A673 (cell line): ENCODE measurements around the gene DNMT3A. TPM values are rescaled to one million over a fixed set of nuclear protein-coding genes. Genes with fewer than 3 reads are reported as not detected.

Experiments used
- BruUV-seq: library from RNA; stranded (reverse); fragments of 400-500 nt; replicated peaks from 2 replicates; lab custom pipeline; 2021; lab: Mats Ljungman, UMichigan
- CTCF ChIA-PET: fragments of 300-600 bp; sonication (Branson Sonifier 250); formaldehyde crosslinking; loops from one replicate; lab custom pipeline; 2022; ENCODE audit warnings: antibody characterized with exemption; lab: Charles Lee
- POLR2A ChIA-PET: fragments of 300-600 bp; sonication (Branson Sonifier 250); formaldehyde crosslinking; loops from one replicate; lab custom pipeline; 2022; ENCODE audit warnings: antibody characterized with exemption; ENCODE audit not compliant: low non-redundant PET; lab: Charles Lee
- DNase-seq: peaks from one replicate; pipeline ENCODE4 v3.0.0-alpha.2; 2015; ENCODE audit warnings: low spot score
- H3K27ac ChIP-seq: fragments of 200-600 bp; sonication (generic); 2 replicates; pipeline ENCODE4 v1.5.1; 2016; ENCODE audit warnings: mixed run types, low read depth, mild to moderate bottlenecking, mixed read lengths, antibody characterized with exemption, low read length; ENCODE audit not compliant: poor library complexity, severe bottlenecking
- H3K27me3 ChIP-seq: fragments of 200-600 bp; sonication (generic); replicated peaks from 2 replicates; pipeline ENCODE4 v1.6.1; 2017; ENCODE audit warnings: mixed run types, low read depth, mild to moderate bottlenecking, mixed read lengths, antibody characterized with exemption, low read length; ENCODE audit not compliant: insufficient read depth, poor library complexity
- H3K36me3 ChIP-seq: fragments of 200-600 bp; sonication (generic); 2 replicates; pipeline ENCODE4 v1.6.1; 2016; ENCODE audit warnings: mixed run types, mild to moderate bottlenecking, mixed read lengths, antibody characterized with exemption, low read length; ENCODE audit not compliant: insufficient read depth, poor library complexity, severe bottlenecking
- H3K4me1 ChIP-seq: fragments of 200-600 bp; sonication (generic); 2 replicates; pipeline ENCODE4 v1.6.1; 2017; ENCODE audit warnings: mixed run types, mild to moderate bottlenecking, mixed read lengths, antibody characterized with exemption, low read length; ENCODE audit not compliant: insufficient read depth, poor library complexity, severe bottlenecking
- H3K4me3 ChIP-seq: fragments of 200-600 bp; sonication (generic); 2 replicates; pipeline ENCODE4 v1.5.1; 2016; ENCODE audit warnings: low read depth, mixed run types, mild to moderate bottlenecking, mixed read lengths, low read length; ENCODE audit not compliant: poor library complexity, severe bottlenecking
- H3K9me3 ChIP-seq: fragments of 200-600 bp; sonication (generic); 2 replicates; pipeline ENCODE4 v1.6.1; 2016; ENCODE audit warnings: mixed run types, low read depth, mild to moderate bottlenecking, mixed read lengths, antibody characterized with exemption, low read length; ENCODE audit not compliant: poor library complexity, severe bottlenecking
- EZH2 ChIP-seq: fragments of 200-600 bp; sonication (generic); IDR thresholded peaks from 2 replicates; pipeline ENCODE4 v1.6.1; 2017; ENCODE audit warnings: borderline replicate concordance, low read depth, mild to moderate bottlenecking, mixed read lengths, antibody characterized with exemption, low read length; ENCODE audit not compliant: poor library complexity, severe bottlenecking
- intact Hi-C: fragments of 100-400 bp; cut with micrococcal nuclease; formaldehyde crosslinking; loops from one replicate; pipeline ENCODE4 v1.10.0; 2022; ENCODE audit not compliant: unreplicated experiment
- total RNA-seq: library from RNA; stranded (reverse); gene quantifications from 2 replicates; pipeline ENCODE4 v1.2.3, GENCODE V29; 2021
- TF ChIP-seq, protein P1 (sequence below): fragments of 300-800, 200-600 bp; sonication (generic); conservative IDR thresholded peaks from 2 replicates; pipeline ENCODE4 v1.5.1; 2017; ENCODE audit warnings: low read depth, mild to moderate bottlenecking, antibody characterized with exemption, low read length, moderate library complexity, mixed read lengths

The DNMT3A gene
- total RNA-seq, 1 experiment from 2014 or later = 109 TPM

DNA sequence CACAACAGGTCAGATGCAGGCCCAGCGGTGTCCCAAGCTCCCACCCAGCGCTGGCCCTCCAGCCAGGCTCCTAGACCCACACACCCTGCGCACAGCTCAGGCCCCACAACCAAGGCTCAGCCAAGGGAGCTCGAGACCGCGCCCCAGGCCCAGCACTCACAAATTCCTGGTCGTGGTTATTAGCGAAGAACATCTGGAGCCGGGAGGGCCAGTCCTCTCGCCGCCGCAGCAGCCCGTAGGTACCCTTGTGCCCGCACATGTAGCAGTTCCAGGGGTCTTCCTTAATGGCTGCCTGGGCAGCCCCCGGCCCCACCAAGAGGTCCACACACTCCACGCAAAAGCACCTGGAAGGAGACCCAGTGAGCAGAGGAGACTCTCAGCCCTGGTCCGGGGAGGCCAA, 97.7 kb downstream of the DNMT3A start:
- ChIA-PET CTCF (no interaction called here), POLR2A (no interaction called here)
- no peaks in the 10 kb centered on the region for H3K27me3 ChIP-seq
- DNase-seq = no peak
- no peaks in the 10 kb centered on the region for H3K4me1 ChIP-seq
- no peak for TF ChIP-seq EZH2
- TF ChIP-seq, protein P1, sequence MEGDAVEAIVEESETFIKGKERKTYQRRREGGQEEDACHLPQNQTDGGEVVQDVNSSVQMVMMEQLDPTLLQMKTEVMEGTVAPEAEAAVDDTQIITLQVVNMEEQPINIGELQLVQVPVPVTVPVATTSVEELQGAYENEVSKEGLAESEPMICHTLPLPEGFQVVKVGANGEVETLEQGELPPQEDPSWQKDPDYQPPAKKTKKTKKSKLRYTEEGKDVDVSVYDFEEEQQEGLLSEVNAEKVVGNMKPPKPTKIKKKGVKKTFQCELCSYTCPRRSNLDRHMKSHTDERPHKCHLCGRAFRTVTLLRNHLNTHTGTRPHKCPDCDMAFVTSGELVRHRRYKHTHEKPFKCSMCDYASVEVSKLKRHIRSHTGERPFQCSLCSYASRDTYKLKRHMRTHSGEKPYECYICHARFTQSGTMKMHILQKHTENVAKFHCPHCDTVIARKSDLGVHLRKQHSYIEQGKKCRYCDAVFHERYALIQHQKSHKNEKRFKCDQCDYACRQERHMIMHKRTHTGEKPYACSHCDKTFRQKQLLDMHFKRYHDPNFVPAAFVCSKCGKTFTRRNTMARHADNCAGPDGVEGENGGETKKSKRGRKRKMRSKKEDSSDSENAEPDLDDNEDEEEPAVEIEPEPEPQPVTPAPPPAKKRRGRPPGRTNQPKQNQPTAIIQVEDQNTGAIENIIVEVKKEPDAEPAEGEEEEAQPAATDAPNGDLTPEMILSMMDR = no peak
- H3K4me3 ChIP-seq = no peak overlapping the region
- no peak overlapping the region for H3K27ac ChIP-seq
- H3K9me3 ChIP-seq = no peaks in the 10 kb centered on the region
- peaks cover 91% of the 10 kb centered on the region for H3K36me3 ChIP-seq
- intact Hi-C loops = no loop called here
- no TSS peak for BruUV-seq

DNA sequence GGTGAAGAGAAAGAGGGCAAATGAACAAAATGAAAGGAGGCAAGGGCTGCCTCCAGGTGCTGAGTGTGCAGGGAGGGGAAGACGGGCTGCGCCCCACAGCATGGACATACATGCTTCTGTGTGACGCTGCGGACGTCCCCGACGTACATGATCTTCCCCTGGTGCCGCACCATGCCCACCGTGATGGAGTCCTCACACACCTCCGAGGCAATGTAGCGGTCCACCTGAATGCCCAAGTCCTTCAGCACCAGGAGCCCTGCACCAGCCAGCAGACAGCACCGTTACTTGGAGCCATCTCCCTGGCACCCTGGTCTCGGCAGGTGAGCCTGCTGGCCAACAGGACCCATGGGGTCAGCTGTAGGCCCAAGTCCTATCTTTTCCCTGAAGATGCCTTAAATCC, 100.3 kb downstream of the DNMT3A start:
- H3K4me1 ChIP-seq = no peaks in the 10 kb centered on the region

DNA sequence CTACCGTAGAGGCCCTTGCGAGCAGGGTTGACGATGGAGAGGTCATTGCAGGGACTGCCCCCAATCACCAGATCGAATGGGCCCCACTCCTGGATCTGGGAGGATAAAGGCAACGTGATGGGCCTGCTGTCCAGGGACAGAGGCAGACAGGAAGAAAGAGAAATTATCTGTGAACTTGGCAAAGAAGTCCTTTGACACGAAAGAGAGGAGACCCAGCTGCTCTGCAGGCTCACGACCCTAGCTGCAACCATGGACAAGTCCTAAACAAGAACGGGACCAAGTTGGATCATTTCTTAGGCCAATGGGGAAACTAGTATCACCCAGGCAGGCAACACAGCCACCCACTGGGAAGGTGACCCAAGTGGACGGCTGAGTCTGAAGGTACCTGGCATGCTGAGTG, 101.1 kb downstream of the DNMT3A start:
- POLR2A ChIA-PET = no interaction called here
- CTCF ChIA-PET = interaction anchor here (1.4 kb wide), 1 partner anchor 12 kb away, joined by 4 read pairs; no protein-coding TSS in a partner anchor
- no peaks in the 10 kb centered on the region for H3K4me1 ChIP-seq
- H3K27ac ChIP-seq = no peak overlapping the region
- H3K27me3 ChIP-seq = no peaks in the 10 kb centered on the region
- intact Hi-C loops = no loop called here
- DNase-seq = no peak
- H3K36me3 ChIP-seq = peaks cover 95% of the 10 kb centered on the region
- BruUV-seq = no TSS peak
- no peak for TF ChIP-seq EZH2
- TF ChIP-seq, protein P1 = no peak
- no peak overlapping the region for H3K4me3 ChIP-seq
- H3K9me3 ChIP-seq = no peaks in the 10 kb centered on the region

More for the DNA sequence above, 100.3 kb downstream of the DNMT3A start:
- Histone ChIP-seq H3K36me3 (peaks cover 97% of the 10 kb centered on the region), H3K27me3 (no peaks in the 10 kb centered on the region), H3K4me3 (no peak overlapping the region), H3K27ac (no peak overlapping the region), H3K9me3 (no peaks in the 10 kb centered on the region)
- intact Hi-C loops = no loop called here
- DNase-seq = no peak
- no peak for TF ChIP-seq EZH2
- TF ChIP-seq, protein P1 = no peak
- CTCF ChIA-PET = interaction anchor here (1.4 kb wide), 1 partner anchor 13 kb away, joined by 4 read pairs; no protein-coding TSS in a partner anchor
- BruUV-seq = no TSS peak
- POLR2A ChIA-PET = no interaction called here
